IPS-18c (cell line): ENCODE measurements around the gene PSORS1C1.

Source experiments
- H3K4me3 ChIP-seq: 2 replicates; pipeline ENCODE4 v1.7.0; 2013; ENCODE audit warnings: low read depth, mild to moderate bottlenecking, low read length, moderate library complexity; ENCODE audit not compliant: insufficient read depth
- H3K9me3 ChIP-seq: one replicate; pipeline ENCODE4 v1.6.1; 2013; ENCODE audit warnings: mild to moderate bottlenecking, low read length, moderate library complexity; ENCODE audit not compliant: control insufficient read depth, insufficient read depth

Gene PSORS1C1

DNA sequence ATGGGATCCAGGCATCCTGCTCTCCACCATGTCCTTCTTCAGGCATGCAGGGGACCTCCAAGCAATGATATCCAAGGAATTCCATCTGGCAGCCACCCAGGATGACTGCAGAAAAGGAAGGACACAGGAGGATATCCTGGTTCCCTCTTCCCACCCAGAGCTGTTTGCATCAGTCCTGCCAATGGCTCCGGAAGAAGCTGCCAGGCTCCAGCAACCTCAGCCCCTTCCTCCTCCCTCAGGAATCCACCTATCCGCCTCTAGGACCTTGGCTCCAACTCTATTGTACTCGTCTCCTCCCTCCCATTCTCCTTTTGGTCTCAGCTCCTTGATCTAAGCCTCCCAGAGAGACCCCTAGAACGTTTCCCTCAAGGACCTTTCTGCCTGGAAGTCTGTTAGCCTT, 25.0 kb downstream of the PSORS1C1 start:
- Histone ChIP-seq H3K4me3 (no peak overlapping the region), H3K9me3 (no peaks in the 10 kb centered on the region)

- H3K9me3 ChIP-seq: no peaks in the 10 kb centered on the region
- no peak overlapping the region for H3K4me3 ChIP-seq
Observed at GRCh38 chr6:31140643-31141042, 26.0 kb downstream of the PSORS1C1 start.

GRCh38 chr6:31142361-31142761, 27.8 kb downstream of the PSORS1C1 start:
- Histone ChIP-seq H3K9me3 (no peaks in the 10 kb centered on the region), H3K4me3 (no peak overlapping the region; the same call in 1 of the 2 replicates)

- H3K9me3 ChIP-seq: no peaks in the 10 kb centered on the region
- no peak overlapping the region; the same call in 1 of the 2 replicates for H3K4me3 ChIP-seq
Observed at GRCh38 chr6:31143148-31143547, 28.5 kb downstream of the PSORS1C1 start.

DNA sequence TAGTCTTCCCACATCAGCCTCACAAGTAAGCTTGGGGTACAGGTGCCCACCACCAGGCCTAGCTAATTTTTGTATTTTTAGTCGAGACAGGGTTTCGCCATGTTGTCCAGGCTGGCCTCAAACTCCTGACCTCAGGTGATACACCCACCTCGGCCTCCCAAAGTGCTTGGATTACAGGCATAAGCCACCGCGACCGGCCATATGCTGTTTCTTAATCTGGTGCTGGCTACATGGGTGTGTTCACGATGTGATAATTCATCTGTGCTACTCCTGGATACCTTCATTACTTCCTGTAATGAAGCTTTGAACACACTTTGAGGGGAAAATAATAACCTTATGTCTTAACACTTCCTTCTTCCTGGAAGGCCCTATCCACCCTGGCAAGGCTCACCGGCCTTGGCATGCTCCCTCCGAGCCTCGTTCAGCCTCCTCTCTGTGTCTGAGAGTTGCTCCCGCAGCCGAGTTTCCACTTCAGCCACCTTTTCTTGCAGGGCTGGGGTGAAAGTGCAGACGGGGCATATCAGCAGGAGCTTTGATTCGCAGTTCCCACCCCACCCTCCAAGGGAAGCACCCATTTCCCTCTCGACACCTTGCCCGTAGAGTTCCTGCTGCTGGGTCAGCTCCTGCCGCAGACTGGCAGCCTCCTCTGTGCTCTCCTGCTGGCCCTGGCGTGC, 29.8 kb downstream of the PSORS1C1 start:
- no peak overlapping the region for H3K4me3 ChIP-seq

DNA sequence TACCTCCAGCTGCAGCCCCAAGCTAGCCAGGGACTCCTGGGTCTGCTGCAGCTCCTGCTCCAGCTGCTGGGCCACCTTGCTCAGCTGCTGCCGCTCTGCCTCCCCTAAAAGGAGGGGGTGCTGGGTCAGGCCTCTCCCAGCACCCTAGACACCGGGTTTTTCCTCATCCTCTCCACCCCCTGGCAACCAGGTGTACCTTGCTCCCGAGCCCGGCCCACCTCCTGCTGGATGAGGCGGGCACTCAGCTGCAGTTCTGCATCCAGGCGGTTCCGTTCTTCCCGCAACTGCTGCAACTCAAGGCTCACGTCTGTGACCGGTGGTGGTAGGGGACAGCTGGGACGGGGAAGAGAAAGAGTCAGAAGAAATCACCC, 30.4 kb downstream of the PSORS1C1 start:
- no peaks in the 10 kb centered on the region for H3K9me3 ChIP-seq
- H3K4me3 ChIP-seq: no peak overlapping the region

More for the DNA sequence above, 29.8 kb downstream of the PSORS1C1 start:
- no peaks in the 10 kb centered on the region for H3K9me3 ChIP-seq

- no peaks in the 10 kb centered on the region for H3K9me3 ChIP-seq
- H3K4me3 ChIP-seq: no peak overlapping the region
Observed at GRCh38 chr6:31145386-31145785, 30.8 kb downstream of the PSORS1C1 start.

- H3K9me3 ChIP-seq: no peaks in the 10 kb centered on the region
- no peak overlapping the region for H3K4me3 ChIP-seq
Observed at GRCh38 chr6:31149827-31150447, 35.3 kb downstream of the PSORS1C1 start.

- Histone ChIP-seq H3K9me3 (no peaks in the 10 kb centered on the region), H3K4me3 (no peak overlapping the region)
Observed at GRCh38 chr6:31152781-31153180, 38.2 kb downstream of the PSORS1C1 start.

DNA sequence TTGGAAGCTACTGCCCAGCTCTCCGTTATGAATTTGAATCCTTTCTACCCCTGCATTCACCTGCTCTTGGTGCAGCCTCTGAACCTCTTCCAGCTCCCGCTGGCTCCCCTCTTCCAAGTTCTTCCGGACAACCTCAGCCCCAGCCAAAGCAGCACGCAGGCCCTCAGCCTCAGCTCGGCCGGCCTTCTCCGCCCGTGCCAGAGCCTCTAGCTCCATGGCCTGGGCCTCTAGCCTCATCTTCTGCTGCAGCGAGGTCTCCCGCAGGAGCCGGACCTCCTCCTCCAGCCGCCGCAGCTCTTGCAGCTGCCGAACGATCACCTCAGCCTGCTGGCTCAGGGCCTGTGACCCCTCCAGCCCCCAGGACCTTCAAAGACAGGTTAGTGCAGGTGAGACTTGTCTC, 39.8 kb downstream of the PSORS1C1 start:
- Histone ChIP-seq H3K4me3 (no peak overlapping the region), H3K9me3 (no peaks in the 10 kb centered on the region)

- Histone ChIP-seq H3K9me3 (no peaks in the 10 kb centered on the region), H3K4me3 (no peak overlapping the region)
Observed at GRCh38 chr6:31156641-31157040, 42.0 kb downstream of the PSORS1C1 start.

GRCh38 chr6:31157513-31158139, 43.0 kb downstream of the PSORS1C1 start, which contains the start of gene CCHCR1:
TSS of gene CCHCR1 (minus strand) at chr6:31157802. CDS start at chr6:31157600, 202 bp downstream.
- Histone ChIP-seq H3K4me3 (peak within 1 kb of the TSS; percentile 73), H3K9me3 (no peaks in the 10 kb centered on the region)

GRCh38 chr6:31158140-31158862, 43.7 kb downstream of the PSORS1C1 start, which contains the start of gene TCF19:
TSS of gene TCF19 (plus strand) at chr6:31158589. CDS start at chr6:31159470, 881 bp downstream.
- peak within 1 kb of the TSS; percentile 73 for H3K4me3 ChIP-seq
- no peaks in the 10 kb centered on the region for H3K9me3 ChIP-seq

DNA sequence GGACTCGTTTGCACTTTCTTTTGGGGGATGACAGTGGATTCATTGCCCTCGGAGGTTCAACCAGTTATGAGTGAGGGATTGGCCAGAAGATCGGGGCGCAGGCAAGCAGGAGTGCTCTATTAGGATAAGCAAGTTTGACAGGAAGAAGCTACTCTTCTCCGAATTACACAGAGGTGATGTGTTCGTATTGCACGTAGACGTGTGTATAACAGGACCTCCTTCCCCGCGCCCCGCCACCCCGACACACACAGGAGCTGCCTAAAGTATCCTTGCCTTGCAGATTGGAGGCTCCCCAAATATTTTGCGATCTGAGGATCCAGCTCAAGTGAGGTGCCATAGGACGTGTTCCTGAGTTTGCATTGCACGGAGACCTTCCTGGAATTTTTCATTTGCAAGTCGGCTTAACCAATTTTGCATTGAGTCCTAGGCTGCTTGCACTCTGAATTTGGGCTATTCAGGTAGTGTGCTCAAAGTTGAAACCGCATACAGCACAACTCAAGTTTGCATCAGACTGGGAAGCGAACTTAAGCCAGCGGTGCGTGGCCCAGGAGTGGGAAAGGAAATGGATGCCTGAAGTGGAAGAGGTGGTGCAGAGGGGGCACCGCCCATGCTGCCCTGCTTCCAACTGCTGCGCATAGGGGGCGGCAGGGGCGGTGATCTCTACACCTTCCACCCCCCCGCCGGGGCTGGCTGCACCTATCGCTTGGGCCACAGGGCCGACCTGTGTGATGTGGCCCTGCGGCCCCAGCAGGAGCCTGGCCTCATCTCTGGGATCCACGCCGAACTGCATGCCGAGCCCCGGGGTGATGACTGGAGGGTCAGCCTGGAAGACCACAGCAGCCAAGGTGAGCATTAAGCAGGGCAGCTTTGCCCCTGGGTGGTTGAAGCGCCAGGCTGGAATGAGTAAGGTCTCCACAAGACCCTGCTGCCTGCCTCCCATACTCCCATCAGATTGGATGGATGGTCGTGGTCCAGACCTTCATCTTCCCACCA, 44.6 kb downstream of the PSORS1C1 start:
- Histone ChIP-seq H3K9me3 (no peaks in the 10 kb centered on the region), H3K4me3 (peak overlapping the region; percentile 73)

GRCh38 chr6:31161216-31162126, 46.9 kb downstream of the PSORS1C1 start:
- H3K9me3 ChIP-seq: no peaks in the 10 kb centered on the region
- no peak overlapping the region for H3K4me3 ChIP-seq
